Measurements from ENCODE around the gene RALGAPA2.

Gene RALGAPA2

DNA sequence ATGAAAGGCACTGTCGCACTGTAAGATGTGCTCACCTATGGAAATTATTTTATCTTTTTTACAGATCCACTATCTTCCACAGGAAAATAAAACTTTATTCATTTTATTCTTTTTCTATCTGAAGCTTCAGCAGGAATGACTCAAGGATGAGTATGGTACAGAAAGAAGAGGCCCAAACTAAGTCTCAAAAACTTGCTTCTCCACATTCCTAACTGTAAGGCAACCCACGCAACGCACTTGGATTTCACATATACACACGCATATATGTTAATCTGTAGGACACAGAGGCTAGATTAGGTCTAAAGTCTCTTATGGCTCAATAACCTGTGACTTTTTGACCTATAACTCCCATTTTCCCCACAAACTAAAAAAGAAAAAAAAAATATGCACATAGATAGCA lies 81.9 kb downstream of the RALGAPA2 start:
- no peak for DNase-seq (ENCODE audit: low spot score)

DNA sequence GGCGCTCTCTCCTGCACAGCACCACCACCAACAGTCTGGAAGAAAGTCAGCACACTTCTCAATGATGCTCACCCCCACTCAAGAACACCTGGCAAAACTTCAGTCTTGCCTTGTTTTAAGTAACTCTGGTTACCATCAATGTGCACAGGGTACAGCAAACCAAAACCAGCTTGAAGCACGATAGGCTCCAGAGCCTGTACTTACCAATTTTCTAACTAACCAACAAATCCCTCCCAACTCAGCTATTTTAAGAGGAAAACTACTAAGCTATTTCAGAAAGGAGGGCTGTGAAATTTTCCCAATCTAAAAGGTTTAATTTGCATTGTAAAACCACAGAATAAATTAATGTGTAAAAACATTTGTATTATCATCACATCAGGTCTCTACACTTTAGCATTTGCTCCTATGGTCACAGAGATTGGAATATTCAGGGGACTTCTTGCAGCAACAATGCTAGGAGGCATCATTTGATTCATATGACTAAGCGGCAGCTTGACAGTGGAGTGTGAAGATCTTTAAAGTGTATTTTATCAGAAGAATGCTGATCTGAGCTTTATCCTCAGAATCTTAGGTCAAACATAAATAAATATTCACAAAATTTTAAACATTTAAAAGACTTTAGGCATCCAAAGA lies 82.8 kb downstream of the RALGAPA2 start:
- no peak for DNase-seq (ENCODE audit: low spot score)

DNA sequence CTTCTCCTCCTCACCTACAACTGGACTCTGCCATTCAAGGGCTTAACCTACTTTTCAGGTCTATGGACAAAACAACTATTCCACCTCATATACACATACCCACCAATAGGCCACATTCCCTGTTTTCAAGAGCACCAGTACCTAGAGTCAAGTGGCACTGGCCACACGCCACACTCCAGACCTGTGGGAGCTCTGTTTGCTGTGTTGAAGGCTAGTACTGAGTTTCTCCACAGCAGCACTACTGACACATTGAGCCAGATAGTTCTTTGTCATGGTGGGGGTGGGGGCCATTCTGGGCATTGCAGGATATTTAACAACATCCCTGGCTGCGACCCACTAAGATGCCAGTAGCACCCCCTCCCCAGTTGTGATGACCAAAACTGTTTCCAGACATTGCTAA lies 84.1 kb downstream of the RALGAPA2 start:
- DNase-seq (ENCODE audit: low spot score) = no peak

DNA sequence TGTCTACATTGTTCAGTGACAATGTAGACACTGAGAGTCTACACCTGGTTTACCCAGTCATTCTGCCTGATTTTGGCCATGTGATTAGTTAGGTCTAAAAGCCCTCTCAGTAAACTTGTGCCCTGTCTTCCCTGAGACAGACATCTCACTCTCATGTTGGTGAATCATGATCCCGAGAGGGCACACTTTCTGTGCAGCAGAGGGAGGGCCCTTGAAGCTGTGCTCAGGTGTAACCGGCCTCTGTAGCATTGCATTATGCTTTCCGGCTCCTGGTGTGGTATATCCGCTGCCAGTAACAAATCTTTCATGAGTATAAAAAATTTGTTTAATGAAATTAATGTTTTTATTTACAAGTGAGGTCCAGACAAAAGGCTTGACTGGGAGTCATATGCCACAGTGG lies 85.0 kb downstream of the RALGAPA2 start:
- no peak for DNase-seq (ENCODE audit: low spot score)

DNA sequence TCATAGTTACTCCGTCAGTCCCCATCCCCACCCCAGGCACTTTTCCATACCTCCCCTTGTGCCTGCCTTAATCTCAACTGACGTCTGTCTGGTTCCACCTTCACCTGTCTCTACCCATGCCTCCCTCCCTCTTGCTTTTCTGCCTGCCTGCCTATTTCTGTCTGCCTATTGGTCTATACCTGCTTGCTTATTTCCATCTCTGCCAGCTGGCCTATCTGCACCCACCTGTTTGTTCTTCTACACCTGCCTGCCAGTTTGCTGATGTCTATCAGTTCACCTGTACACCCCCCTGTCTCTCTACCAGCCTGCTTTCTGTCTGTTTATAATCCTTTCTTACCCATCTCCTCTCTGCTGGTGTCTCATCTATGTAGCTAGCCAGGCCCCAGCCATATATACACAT lies 87.5 kb downstream of the RALGAPA2 start:
- no peak for DNase-seq (ENCODE audit: low spot score)

DNA sequence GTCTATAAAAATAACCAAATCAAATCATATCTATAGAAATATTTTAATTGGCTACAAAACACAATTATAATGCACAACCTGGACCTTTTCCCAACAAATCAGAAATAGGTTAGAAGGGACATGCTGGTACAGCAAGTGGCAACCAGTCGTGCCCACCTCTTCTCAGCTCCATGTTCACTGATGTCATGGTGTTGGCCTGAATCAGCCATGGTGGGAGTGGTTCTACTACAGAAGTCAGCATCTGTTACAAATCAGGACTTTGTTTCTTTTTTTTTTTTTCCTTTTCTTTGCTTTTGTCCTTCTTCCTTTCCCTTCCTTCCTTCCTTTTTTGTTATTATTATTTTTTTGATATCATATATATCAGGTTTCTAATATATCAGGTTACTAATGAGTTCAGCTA lies 91.2 kb downstream of the RALGAPA2 start:
- DNase-seq (ENCODE audit: low spot score) = no peak

DNA sequence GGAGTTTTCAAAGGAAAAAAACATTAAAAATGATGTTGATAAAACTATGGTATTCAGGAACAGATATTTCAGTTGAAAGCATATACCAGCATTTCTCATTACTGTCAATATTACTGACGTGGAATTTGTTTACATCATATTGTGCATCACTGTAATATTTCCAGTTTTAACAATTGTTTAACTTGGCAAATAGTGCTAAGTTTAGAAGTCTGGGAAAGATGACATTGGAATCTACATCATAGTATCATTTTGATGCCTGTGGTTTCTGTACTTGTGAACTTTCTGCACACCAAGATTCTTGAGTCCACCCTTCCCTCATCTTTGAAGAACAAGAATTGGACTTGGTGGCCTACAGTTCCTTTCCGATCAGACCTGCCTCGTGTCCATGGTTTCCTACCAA lies 98.1 kb downstream of the RALGAPA2 start:
- DNase-seq (ENCODE audit: low spot score) = no peak

DNA sequence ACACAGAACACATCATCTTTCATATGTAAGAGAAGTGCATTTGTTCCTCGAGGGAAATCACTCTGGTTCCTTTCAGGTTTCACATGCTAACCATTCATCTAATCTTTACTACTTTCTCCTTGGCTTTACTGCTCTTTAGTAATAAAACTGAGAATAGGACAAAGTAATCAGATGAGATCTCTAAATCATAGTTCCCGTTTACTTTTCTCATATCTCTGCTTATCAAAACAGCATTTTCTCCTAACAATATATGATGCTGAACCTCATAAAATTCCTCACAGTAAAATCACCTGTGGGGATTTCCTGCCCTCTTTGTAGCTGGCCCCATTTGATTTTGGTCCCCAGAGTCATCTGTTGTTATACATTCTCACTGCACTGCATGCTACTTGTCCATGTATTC lies 100.2 kb downstream of the RALGAPA2 start:
- DNase-seq (ENCODE audit: low spot score) = no peak

DNA sequence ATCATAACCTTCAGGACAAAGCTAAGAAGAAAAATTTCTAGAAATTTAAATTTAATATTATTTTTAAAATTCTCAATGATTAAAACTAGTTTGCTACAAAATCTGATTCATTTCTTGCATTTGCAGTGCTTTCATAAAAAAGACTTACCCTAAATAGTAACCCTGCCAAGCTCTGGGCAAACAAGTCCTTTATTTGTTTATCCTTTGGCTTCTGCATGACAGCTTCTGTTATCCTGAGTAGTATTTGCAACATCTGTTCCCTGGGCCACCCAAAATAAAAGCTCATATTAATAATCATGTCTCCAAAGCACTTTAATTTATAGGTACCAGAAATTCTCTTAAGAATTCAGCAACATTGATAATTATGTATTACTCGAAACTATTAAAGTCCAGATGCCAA lies 101.3 kb downstream of the RALGAPA2 start:
- DNase-seq (ENCODE audit: low spot score) = no peak

DNA sequence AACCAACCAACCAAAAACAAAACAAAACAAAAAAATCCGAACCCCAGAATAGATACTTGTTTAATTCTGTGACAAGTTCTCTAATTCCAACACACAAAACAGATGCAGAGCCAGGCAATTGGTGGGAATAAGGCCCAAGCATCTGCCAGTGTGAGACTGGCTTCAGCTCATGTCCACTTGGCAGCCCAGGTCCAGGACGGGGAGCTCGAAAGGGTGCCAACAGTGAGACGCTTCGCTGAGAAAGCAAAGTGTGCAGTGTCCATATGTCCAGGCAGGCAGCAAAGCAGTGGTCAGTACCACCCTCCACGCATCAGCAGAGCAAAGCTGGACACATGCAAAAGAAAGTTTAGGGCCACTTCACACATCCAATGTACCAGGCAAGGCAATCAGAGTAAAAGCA lies 102.9 kb downstream of the RALGAPA2 start:
- DNase-seq (ENCODE audit: low spot score) = no peak

DNA sequence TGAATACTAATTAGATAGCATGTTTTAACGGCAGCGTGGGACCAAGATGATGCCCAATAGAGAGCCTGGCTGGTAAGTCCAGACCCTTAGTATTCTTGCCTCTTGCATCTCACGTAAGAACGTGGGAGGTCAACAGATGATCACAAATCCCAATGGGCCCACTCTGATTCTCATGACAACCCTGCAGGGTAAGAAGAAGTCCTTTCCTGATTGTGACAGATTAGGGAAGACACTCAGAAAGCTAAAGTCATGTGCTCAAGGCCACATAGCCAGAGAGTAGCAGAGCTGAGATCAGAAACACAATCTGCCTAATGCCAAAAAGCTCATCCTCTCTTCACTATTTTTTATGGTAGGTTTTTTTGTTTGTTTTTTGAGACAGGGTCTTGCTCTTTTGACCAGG lies 103.8 kb downstream of the RALGAPA2 start:
- DNase-seq (ENCODE audit: low spot score) = no peak

DNA sequence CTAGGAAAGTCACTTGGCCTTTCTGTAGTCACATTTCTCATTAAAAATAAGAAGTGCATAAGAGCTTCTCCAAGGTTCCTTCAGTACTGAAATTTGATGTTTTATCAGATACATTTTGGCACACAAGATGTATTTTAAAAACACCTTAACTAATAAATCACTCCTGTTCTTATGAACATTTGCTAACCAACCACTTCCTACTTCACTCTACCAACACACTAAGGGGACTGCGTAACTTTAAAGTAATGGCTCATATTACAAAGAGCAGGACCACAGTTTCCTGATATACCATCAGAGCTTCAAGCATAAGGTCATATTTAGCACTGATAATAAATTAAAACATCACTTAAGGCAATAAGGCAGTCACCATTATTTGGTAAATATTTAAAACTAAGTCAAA lies 104.4 kb downstream of the RALGAPA2 start:
- no peak for DNase-seq (ENCODE audit: low spot score)

DNA sequence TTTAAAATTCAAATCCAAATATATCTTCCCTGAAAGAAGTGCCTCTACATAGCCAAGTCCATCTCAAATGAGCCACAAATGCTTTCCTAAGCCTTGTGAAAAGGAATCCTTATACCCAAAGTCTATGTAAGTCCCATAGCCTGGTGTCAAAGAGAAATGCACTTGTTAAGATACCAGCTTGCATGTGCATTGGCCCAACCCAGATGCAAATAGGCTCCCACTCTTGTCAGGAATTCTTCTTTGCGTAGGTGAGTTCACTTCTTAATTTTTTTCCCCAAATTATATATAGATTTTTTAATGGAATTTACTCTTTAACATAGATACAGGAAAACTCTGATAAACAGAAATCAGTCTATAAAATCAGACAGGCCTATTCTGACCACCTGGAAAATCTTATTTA lies 105.6 kb downstream of the RALGAPA2 start:
- DNase-seq (ENCODE audit: low spot score) = no peak

DNA sequence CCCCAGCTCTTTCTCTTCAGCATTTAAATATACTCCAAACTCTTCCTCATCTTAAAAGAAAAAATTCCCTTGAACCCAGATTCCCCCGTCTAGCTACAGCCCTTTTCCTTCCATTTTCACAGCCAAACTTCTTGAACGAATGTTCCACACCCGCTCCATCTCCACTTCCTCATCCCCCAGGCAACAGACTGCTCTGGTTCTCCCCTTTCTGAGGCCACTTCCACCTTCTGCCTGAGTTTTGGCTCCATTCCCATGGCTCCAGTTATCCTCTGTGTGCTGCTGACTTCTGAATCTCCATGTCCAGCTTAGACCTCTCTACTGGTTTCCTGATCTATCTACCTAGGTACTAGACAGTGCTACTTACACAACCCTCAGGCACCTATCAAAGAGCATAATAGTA lies 106.4 kb downstream of the RALGAPA2 start:
- peak; percentile 31 for DNase-seq (ENCODE audit: low spot score)

DNA sequence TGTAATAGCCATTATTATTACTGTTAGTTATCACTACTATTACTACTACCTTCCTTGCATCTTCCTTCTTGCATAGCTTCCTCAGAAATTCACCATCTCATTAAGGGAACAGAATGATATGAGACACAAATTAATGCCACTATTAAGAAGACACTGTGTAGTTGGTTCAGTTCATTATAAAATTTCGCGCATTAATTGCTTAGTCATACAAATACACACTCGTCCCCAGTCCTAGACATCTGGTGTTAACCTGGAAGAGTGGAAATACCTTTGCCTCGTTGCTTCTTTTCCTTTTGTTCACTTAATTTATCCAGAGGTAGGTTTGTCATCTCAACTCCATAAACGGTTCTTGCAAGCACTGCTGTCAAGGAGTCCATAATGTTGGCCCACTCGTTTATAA lies 107.5 kb downstream of the RALGAPA2 start:
- no peak for DNase-seq (ENCODE audit: low spot score)

DNA sequence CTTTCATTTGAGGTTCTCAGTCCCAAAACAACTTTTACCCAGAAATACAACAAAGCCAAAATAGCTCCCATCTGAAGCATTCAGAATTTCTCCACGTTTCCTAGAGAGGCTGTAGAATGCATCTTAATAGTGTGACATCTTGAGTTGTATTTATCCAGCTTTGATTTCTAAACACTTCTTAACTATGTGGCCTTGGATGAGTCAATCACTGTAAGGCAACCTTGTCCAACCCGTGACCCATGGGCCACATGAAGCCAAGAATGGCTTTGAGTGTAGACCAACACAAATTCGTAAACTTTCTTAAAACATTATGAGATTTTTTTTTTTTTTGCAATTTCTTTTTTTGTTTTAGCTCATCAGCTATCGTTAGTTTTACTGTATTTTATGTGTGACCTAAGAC lies 108.1 kb downstream of the RALGAPA2 start:
- DNase-seq (ENCODE audit: low spot score) = no peak

DNA sequence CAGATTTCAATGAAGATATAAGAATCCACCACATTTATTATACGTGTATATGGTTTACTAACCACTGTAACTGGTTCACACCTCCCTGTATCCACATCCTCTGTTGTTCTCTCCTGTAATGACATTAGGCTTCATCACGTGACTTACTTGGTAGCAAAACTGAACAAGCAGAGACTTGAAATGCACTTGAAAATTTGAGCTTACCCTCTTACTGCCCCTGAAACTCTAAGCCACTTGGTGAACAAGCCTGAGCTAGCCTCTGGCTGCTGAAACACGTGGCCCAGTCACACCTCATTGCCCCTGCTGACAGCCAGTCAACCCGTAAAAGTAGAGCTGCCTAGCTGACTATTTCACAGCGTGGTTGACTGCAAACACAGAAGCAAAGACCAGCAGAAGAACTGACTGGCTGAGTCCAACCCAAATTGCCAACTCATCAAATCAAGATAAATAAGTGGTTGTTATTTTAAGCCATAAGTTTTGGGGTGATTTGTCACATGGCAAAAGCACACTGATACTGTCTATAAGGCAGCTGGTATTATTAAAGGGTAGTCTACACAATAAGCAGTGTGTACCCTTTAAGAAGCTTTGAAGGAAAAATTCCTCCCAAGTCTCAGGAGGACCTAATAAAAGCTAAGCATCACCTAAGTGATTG lies 109.0 kb downstream of the RALGAPA2 start:
- no peak for DNase-seq (ENCODE audit: low spot score)

DNA sequence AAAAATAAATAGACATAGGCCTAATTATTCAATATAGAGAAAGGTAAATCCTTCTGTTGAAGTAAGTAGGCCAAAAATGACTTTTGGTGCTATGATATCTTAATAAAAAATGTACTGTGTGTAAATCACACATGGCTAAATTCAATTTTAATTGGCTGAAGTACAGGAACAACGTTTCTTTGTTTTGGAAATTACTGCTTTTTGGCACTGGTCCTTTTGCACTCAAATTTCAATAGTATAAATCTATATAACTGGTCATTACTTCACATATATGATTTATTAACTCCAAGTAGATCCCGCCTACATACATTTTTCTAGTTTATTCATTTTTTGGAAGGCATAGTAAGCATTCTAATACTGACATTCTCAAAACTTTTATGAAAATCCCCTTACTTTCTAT lies 114.5 kb downstream of the RALGAPA2 start:
- no peak for DNase-seq (ENCODE audit: low spot score)

DNA sequence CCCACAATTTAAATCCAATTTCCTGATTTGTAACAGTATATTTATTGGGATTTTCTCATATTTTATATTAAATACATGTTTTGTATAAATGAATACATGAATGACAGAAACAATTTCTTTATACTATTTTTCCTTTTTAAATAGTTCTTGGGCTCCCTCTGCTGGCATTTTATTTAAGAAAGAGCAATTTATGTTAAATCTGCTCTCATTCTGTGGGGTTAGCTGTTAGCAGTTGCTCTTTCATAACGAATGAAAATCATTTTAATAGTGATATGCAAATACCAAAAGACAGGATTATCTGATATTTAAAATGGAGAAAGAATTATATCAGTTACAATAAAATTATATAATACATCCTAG lies 118.3 kb downstream of the RALGAPA2 start:
- DNase-seq (ENCODE audit: low spot score) = peak; percentile 33

DNA sequence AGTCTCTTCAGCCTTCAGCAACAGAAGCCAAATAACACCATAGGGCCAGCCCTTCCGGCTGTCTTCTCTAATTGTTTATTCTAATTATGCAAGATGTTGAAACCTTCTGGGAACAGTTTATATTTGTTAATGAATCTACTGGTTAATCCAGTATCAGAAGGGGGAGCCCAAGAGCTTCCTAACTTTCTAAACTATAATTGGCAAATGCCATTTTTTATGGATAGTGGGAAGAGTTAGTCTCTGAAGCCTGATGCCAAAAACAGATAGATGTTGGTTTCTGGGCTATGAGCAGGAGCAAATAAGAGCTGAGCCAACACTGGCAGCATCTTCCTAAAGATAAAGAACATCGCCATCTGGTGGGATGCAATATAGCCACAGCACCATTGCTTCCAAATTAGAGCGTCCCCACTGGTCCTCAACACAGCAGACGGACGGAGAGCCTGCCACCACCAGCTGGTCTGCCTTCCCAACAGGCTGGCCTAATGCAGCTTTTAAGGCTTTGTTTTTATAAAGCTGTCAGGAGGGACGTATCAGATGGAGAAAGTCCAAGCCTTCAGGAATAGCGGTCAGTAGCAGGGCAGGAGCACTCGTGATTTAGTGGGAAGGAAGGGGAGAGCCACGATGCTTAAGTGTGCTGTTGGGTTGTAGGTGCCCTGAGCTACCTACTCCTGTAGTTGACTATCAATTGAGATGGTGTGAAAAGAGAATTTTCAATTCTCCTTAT lies 118.8 kb downstream of the RALGAPA2 start:
- peak; percentile 72 for DNase-seq (ENCODE audit: low spot score)

DNA sequence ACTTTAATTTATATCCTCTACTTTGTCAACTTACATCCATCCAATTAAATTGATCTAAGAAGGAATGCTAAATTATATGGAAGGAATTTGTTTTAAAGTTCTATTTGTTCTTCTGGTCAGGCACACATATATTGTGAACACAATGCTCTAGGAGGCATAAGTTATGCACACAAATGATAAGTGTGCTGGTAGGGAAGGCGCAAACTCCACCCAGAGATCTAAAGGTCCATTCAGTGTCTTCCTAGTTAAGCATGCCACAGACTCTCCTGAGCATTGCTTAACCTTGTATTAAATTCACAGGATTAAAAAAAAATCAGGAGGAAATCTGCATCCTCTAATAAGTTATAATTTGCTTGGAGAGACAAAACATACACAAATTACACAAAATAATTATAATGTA lies 127.3 kb downstream of the RALGAPA2 start:
- no peak for DNase-seq (ENCODE audit: low spot score)

DNA sequence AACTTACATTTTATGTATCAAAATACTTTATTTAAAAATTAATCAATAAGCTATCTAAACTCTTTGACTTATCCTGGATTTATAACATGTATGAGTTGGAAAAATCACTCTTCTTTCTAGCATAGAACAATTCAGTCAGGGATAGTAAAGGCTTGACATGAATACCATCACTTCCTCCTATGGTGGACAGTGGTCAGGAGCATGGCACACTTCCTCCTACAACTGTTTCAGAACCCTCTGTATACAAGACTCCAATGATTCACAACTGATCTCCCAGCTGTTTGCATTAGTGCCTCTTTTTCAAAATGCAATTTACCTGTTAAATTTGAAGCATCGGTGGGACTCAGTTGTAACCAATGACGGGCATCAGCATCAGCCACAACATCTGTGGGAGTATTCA lies 129.7 kb downstream of the RALGAPA2 start:
- no peak for DNase-seq (ENCODE audit: low spot score)

DNA sequence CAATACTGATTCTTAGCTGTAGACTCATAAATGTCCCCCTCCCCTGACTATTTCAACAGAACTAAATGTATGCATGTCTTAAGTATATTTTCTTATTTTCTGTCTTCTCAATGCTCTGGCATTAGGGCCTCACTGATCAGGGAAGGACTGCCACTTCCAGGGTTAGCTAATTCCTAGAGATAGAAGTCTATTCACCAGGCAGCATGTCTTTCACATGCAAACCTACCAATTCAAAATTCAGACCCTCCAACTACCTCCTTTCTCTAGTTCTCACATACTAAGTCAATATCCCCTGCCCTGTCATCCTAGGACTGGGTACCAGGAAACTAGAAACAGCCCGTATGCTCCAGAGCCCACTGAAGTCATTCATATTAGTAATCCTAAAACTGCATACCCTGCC lies 132.3 kb downstream of the RALGAPA2 start:
- DNase-seq (ENCODE audit: low spot score) = no peak

DNA sequence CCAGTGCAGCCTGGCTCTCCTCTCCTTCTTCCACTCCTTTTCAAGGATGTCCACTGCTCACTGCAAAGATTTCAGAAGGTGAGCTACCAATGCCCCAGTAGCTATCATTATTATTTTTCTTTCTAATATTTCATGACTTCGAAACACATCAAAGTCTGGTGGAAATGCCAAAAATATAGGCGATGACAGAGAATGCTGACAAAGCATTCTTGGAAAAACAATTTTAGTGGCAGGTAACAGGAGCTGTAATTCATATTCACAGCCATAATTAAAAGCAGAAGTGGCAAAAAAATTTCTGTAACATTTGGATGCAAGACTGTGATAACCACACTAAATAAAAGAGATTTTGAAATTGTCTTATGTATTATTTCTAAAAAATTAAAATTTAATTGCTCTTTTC lies 133.6 kb downstream of the RALGAPA2 start:
- DNase-seq (ENCODE audit: low spot score) = no peak
